Measurements from ENCODE around the gene GOT2. TPM values are rescaled to one million over a fixed set of nuclear protein-coding genes. Genes with fewer than 3 reads are reported as not detected.
A peak's percentile ranks its signal among the peaks of the same experiment; 100 is the strongest.

The GOT2 gene
- total RNA-seq, 1 experiment from 2014 or later = 135 TPM

DNA sequence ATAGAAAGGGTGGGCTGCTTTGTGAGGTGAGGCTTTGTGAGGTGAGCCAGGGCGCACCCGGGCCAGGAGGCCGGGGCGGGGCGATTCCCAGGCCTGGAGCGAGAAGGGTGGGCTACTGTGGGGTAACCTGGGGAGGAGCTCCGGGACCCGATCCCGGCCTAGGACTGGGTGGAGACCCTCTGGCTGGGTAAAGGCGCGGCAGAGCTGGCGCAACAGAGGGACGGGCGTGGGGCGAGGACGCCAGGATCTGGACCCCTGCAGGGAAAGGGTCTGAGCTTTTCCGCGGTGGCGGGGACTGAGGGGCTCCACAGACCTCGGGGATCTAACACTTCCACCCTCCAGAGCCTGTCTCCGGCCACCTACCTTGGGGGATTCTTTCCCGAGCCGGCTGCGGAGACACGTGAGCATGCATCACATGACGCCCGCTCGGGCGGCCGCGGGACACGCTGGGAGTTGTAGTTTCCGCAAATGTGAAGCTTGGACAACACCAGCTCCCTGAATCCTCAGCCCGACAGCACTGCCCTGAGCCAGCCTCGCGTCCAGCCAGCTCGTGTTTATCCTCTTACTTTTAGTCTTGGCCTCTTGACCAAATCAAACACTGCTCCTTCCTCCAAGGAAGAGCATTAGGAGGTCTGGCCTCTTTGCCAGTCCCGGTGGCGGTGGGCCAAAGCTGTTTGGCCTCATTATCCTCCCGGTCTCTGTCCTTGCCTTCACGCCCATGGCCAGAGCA lies 49.6 kb downstream of the GOT2 start, which contains the start of gene SLC38A7:
Gene SLC38A7 (minus strand): TSS at position 417 of the 730 bp plus-strand sequence. CDS start 4,644 bp downstream, outside the sequence.
- no peaks in the 10 kb centered on the region for H3K9me3 ChIP-seq (ENCODE audit: control insufficient read depth in 1 of 2, insufficient read depth in 1 of 2, low read depth in 1 of 2, low read length in 2 of 2)
- H3K4me2 ChIP-seq (ENCODE audit: low read length) = peak within 1 kb of the TSS; percentile 95
- peak within 1 kb of the TSS; percentile 39; the same call in 1 of the 2 replicates for H3K27ac ChIP-seq (ENCODE audit: low read depth, low read length)
- H3K27me3 ChIP-seq (ENCODE audit: insufficient read depth, low read length) = no peaks in the 10 kb centered on the region
- H3K36me3 ChIP-seq (ENCODE audit: control insufficient read depth in 1 of 2, insufficient read depth in 2 of 2, low read length in 2 of 2) = no peaks in the 10 kb centered on the region
- intact Hi-C loops (cut with micrococcal nuclease) = no loop called here
- DNase-seq (ENCODE audit: low read depth, low spot score) (peak; percentile 50), ATAC-seq (peak; percentile 95)
- POLR2A ChIA-PET = interaction anchor here (0.8 kb wide), 1 partner anchor 11 kb away, joined by 3 read pairs; no protein-coding TSS in a partner anchor
- H4K20me1 ChIP-seq (ENCODE audit: insufficient read depth) = no peaks in the 10 kb centered on the region
- H3K4me3 ChIP-seq (replicated peaks in 1 of 2; ENCODE audit: low read depth in 1 of 2, low read length in 2 of 2) = peak within 1 kb of the TSS; percentile 81 to 96
- H3K9ac ChIP-seq (ENCODE audit: low read length) = peak within 1 kb of the TSS; percentile 72
- H3K9me2 ChIP-seq (ENCODE audit: insufficient read depth) = no peaks in the 10 kb centered on the region
- H3K4me1 ChIP-seq (ENCODE audit: control insufficient read depth in 1 of 2, insufficient read depth in 2 of 2, low read length in 2 of 2) = peaks cover 0 to 13% of the 10 kb centered on the region in 2 experiments; a peak in 2 of 4 replicates
- H3K79me2 ChIP-seq (ENCODE audit: insufficient read depth, low read length) = no peaks in the 10 kb centered on the region; the same call in 1 of the 2 replicates
- RAD21 ChIA-PET (ENCODE audit: low non-redundant PET in 1 of 2, low total read pairs in 2 of 2, uncharacterized antibody in 2 of 2, unreplicated experiment in 2 of 2) = interaction anchor here (0.8 to 1.4 kb wide), 2 partner anchors 23 to 72 kb away, joined by 3 to 4 read pairs; no protein-coding TSS in a partner anchor
- peak within 1 kb of the TSS; percentile 66 for H2AFZ ChIP-seq (ENCODE audit: low read depth, low read length, poor library complexity, severe bottlenecking)
- no TSS peak for BruUV-seq (replicated peaks)
- CTCF ChIA-PET = interaction anchor here (0.7 to 1.2 kb wide), 4 partner anchors 13 to 72 kb away, joined by 3 to 5 read pairs (median 4); partner anchors contain the start of gene GOT2
- TF ChIP-seq ELF1 (IDR thresholded peaks at IDR 0.05; ENCODE audit: borderline replicate concordance, low read depth) (no peak; the same call in 1 of the 2 replicates), SIN3A (IDR thresholded peaks at IDR 0.05; ENCODE audit: low read depth) (peak; percentile 86; the same call in 1 of the 2 replicates), EGR1 (IDR thresholded peaks at IDR 0.05; ENCODE audit: low read depth) (no peak), ZNF274 (IDR thresholded peaks at IDR 0.05; ENCODE audit: low read depth, low read length) (no peak), ZFX (IDR thresholded peaks at IDR 0.05) (peak; percentile 28; the same call in 1 of the 2 replicates), SP1 (IDR thresholded peaks at IDR 0.05; ENCODE audit: low read depth) (no peak), POLR2A (IDR thresholded peaks at IDR 0.05; ENCODE audit: borderline replicate concordance, extremely low read depth, insufficient read depth, insufficient read length) (no peak), SRF (IDR thresholded peaks at IDR 0.05; ENCODE audit: low read depth) (no peak), POLR2AphosphoS5 (IDR thresholded peaks at IDR 0.05; ENCODE audit: low read depth, low read length) (0 out of 2 replicates have a peak, but pooled peaks have one; percentile 35), RAD21 (IDR thresholded peaks at IDR 0.05; ENCODE audit: low read depth) (no peak), EZH2phosphoT487 (IDR thresholded peaks at IDR 0.05; ENCODE audit: borderline replicate concordance) (no peak), EZH2 (IDR thresholded peaks at IDR 0.05) (no peak), TCF7L2 (IDR thresholded peaks at IDR 0.05; ENCODE audit: borderline replicate concordance, extremely low read depth, insufficient read depth, insufficient read length) (no peak)
- TF ChIP-seq, protein P1, sequence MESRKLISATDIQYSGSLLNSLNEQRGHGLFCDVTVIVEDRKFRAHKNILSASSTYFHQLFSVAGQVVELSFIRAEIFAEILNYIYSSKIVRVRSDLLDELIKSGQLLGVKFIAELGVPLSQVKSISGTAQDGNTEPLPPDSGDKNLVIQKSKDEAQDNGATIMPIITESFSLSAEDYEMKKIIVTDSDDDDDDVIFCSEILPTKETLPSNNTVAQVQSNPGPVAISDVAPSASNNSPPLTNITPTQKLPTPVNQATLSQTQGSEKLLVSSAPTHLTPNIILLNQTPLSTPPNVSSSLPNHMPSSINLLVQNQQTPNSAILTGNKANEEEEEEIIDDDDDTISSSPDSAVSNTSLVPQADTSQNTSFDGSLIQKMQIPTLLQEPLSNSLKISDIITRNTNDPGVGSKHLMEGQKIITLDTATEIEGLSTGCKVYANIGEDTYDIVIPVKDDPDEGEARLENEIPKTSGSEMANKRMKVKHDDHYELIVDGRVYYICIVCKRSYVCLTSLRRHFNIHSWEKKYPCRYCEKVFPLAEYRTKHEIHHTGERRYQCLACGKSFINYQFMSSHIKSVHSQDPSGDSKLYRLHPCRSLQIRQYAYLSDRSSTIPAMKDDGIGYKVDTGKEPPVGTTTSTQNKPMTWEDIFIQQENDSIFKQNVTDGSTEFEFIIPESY (IDR thresholded peaks at IDR 0.05; ENCODE audit: extremely low read depth, insufficient replicate concordance, low read length) = no peak
- TF ChIP-seq, protein P2, sequence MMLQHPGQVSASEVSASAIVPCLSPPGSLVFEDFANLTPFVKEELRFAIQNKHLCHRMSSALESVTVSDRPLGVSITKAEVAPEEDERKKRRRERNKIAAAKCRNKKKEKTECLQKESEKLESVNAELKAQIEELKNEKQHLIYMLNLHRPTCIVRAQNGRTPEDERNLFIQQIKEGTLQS (IDR thresholded peaks at IDR 0.05) = no peak
- TF ChIP-seq, protein P3, sequence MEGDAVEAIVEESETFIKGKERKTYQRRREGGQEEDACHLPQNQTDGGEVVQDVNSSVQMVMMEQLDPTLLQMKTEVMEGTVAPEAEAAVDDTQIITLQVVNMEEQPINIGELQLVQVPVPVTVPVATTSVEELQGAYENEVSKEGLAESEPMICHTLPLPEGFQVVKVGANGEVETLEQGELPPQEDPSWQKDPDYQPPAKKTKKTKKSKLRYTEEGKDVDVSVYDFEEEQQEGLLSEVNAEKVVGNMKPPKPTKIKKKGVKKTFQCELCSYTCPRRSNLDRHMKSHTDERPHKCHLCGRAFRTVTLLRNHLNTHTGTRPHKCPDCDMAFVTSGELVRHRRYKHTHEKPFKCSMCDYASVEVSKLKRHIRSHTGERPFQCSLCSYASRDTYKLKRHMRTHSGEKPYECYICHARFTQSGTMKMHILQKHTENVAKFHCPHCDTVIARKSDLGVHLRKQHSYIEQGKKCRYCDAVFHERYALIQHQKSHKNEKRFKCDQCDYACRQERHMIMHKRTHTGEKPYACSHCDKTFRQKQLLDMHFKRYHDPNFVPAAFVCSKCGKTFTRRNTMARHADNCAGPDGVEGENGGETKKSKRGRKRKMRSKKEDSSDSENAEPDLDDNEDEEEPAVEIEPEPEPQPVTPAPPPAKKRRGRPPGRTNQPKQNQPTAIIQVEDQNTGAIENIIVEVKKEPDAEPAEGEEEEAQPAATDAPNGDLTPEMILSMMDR (IDR thresholded peaks at IDR 0.05 in 2 of 3, conservative IDR thresholded peaks at IDR 0.05 in 1 of 3; ENCODE audit: borderline replicate concordance in 1 of 3, insufficient read depth in 1 of 3, low read depth in 2 of 3, low read length in 2 of 3) = no peak
- TF ChIP-seq, protein P4, sequence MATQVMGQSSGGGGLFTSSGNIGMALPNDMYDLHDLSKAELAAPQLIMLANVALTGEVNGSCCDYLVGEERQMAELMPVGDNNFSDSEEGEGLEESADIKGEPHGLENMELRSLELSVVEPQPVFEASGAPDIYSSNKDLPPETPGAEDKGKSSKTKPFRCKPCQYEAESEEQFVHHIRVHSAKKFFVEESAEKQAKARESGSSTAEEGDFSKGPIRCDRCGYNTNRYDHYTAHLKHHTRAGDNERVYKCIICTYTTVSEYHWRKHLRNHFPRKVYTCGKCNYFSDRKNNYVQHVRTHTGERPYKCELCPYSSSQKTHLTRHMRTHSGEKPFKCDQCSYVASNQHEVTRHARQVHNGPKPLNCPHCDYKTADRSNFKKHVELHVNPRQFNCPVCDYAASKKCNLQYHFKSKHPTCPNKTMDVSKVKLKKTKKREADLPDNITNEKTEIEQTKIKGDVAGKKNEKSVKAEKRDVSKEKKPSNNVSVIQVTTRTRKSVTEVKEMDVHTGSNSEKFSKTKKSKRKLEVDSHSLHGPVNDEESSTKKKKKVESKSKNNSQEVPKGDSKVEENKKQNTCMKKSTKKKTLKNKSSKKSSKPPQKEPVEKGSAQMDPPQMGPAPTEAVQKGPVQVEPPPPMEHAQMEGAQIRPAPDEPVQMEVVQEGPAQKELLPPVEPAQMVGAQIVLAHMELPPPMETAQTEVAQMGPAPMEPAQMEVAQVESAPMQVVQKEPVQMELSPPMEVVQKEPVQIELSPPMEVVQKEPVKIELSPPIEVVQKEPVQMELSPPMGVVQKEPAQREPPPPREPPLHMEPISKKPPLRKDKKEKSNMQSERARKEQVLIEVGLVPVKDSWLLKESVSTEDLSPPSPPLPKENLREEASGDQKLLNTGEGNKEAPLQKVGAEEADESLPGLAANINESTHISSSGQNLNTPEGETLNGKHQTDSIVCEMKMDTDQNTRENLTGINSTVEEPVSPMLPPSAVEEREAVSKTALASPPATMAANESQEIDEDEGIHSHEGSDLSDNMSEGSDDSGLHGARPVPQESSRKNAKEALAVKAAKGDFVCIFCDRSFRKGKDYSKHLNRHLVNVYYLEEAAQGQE (IDR thresholded peaks at IDR 0.05; ENCODE audit: low read depth) = no peak
- TF ChIP-seq, protein P5, sequence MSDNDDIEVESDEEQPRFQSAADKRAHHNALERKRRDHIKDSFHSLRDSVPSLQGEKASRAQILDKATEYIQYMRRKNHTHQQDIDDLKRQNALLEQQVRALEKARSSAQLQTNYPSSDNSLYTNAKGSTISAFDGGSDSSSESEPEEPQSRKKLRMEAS (IDR thresholded peaks at IDR 0.05) = peak; percentile 58
